ENCODE data around the gene STK24.

Gene STK24

GRCh38 chr13:98503175-98504028 lies 73.5 kb downstream of the STK24 start:
- no peak overlapping the region for H3K27ac ChIP-seq
- TF ChIP-seq CTCF (IDR thresholded peaks at IDR 0.05) (no peak), ZFX (IDR thresholded peaks at IDR 0.05; ENCODE audit: borderline replicate concordance) (no peak)

GRCh38 chr13:98500963-98501421 lies 75.9 kb downstream of the STK24 start:
- H3K27ac ChIP-seq = no peak overlapping the region
- TF ChIP-seq ZFX (IDR thresholded peaks at IDR 0.05; ENCODE audit: borderline replicate concordance) (no peak), CTCF (IDR thresholded peaks at IDR 0.05) (no peak)

GRCh38 chr13:98496966-98497365 lies 79.9 kb downstream of the STK24 start:
- TF ChIP-seq CTCF (IDR thresholded peaks at IDR 0.05) (no peak), ZFX (IDR thresholded peaks at IDR 0.05; ENCODE audit: borderline replicate concordance) (no peak)
- H3K27ac ChIP-seq = no peak overlapping the region

- H3K27ac ChIP-seq = no peak overlapping the region
- TF ChIP-seq ZFX (IDR thresholded peaks at IDR 0.05; ENCODE audit: borderline replicate concordance) = no peak
- no peak for TF ChIP-seq CTCF (IDR thresholded peaks at IDR 0.05)
These were observed 80.5 kb downstream of the STK24 start for GRCh38 chr13:98496479-98496791.

- H3K27ac ChIP-seq = no peak overlapping the region
- TF ChIP-seq CTCF (IDR thresholded peaks at IDR 0.05) = no peak
- TF ChIP-seq ZFX (IDR thresholded peaks at IDR 0.05; ENCODE audit: borderline replicate concordance) = no peak
These were observed 81.1 kb downstream of the STK24 start for GRCh38 chr13:98495627-98496478.

- H3K27ac ChIP-seq = no peak overlapping the region
- TF ChIP-seq ZFX (IDR thresholded peaks at IDR 0.05; ENCODE audit: borderline replicate concordance) = no peak
- no peak for TF ChIP-seq CTCF (IDR thresholded peaks at IDR 0.05)
These were observed 82.1 kb downstream of the STK24 start for GRCh38 chr13:98494769-98495168.
